Neural cell (in vitro differentiated cells): ENCODE results near the gene PTPRD. TPM values are rescaled to one million over a fixed set of nuclear protein-coding genes. Genes with fewer than 3 reads are reported as not detected.

ENCODE experiments used
- H2AFZ ChIP-seq: fragments of 200-600, 300-800 bp; sonication (generic), shearing (Covaris generic); 2 replicates; pipeline ENCODE4 v1.6.0; 2014; ENCODE audit warnings: low read depth, mild to moderate bottlenecking, antibody characterized with exemption, low read length, moderate library complexity
- H3F3A ChIP-seq: fragments of 200-600 bp; shearing (Covaris generic); 2 replicates; pipeline ENCODE4 v1.6.1; 2016; ENCODE audit warnings: mild to moderate bottlenecking, moderate library complexity, mixed read lengths, antibody characterized with exemption, low read length; ENCODE audit not compliant: insufficient read depth, poor library complexity, severe bottlenecking
- H3K27ac ChIP-seq: fragments of 200-600, 300-800 bp; sonication (generic), shearing (Covaris generic); 2 replicates; pipeline ENCODE4 v1.5.1; 2014; ENCODE audit warnings: mild to moderate bottlenecking, low read length, moderate library complexity
- H3K27me3 ChIP-seq: fragments of 300-800, 200-600 bp; sonication (generic), shearing (Covaris generic); 2 replicates; pipeline ENCODE4 v1.6.0; 2014; ENCODE audit warnings: mild to moderate bottlenecking, low read depth, low read length, moderate library complexity; ENCODE audit not compliant: insufficient read depth
- H3K36me3 ChIP-seq: fragments of 300-800, 200-600 bp; sonication (generic), shearing (Covaris generic); 2 replicates; pipeline ENCODE4 v1.5.1; 2014; ENCODE audit warnings: mild to moderate bottlenecking, antibody characterized with exemption, low read length, moderate library complexity; ENCODE audit not compliant: insufficient read depth
- H3K4me2 ChIP-seq: fragments of 300-800, 200-600 bp; sonication (generic), shearing (Covaris generic); 2 replicates; pipeline ENCODE4 v1.6.0; 2014; ENCODE audit warnings: mild to moderate bottlenecking, low read length
- H3K4me3 ChIP-seq: fragments of 300-800, 200-600 bp; sonication (generic), shearing (Covaris generic); 2 replicates; pipeline ENCODE4 v1.5.1; 2014; ENCODE audit warnings: mild to moderate bottlenecking, low read length, moderate library complexity
- H3K79me2 ChIP-seq: fragments of 200-600 bp; shearing (Covaris generic); replicated peaks from 2 replicates; pipeline ENCODE4 v1.6.0; 2014; ENCODE audit warnings: mild to moderate bottlenecking, low read length, moderate library complexity; ENCODE audit not compliant: insufficient read depth
- H3K9ac ChIP-seq: fragments of 300-800, 200-600 bp; sonication (generic), shearing (Covaris generic); 2 replicates; pipeline ENCODE4 v1.6.1; 2016; ENCODE audit warnings: mild to moderate bottlenecking, low read length, mixed read lengths
- H3K9me2 ChIP-seq: fragments of 200-600 bp; shearing (Covaris generic); 2 replicates; pipeline ENCODE4 v1.6.1; 2016; ENCODE audit warnings: mild to moderate bottlenecking, low read length, mixed read lengths; ENCODE audit not compliant: insufficient read depth
- H3K9me3 ChIP-seq: fragments of 200-600, 300-800 bp; sonication (generic), shearing (Covaris generic); 2 replicates; pipeline ENCODE4 v1.6.1; 2016; ENCODE audit warnings: mild to moderate bottlenecking, mixed run types, low read length, moderate library complexity, mixed read lengths
- H4K20me1 ChIP-seq: fragments of 200-600 bp; shearing (Covaris generic); 2 replicates; pipeline ENCODE4 v1.6.1; 2016; ENCODE audit warnings: mild to moderate bottlenecking, mixed run types; ENCODE audit not compliant: insufficient read depth
- EP300 ChIP-seq: fragments of 450-650 bp; conservative IDR thresholded peaks from 2 replicates; pipeline ENCODE4 v1.6.1; 2014; ENCODE audit warnings: antibody characterized with exemption, mild to moderate bottlenecking, moderate library complexity; ENCODE audit not compliant: poor library complexity, severe bottlenecking
- EZH2 ChIP-seq: fragments of 200-600, 300-800 bp; shearing (Covaris generic), sonication (generic); IDR thresholded peaks from 2 replicates; pipeline ENCODE4 v1.6.1; 2014; ENCODE audit warnings: antibody characterized with exemption, low read length, borderline replicate concordance, mild to moderate bottlenecking; ENCODE audit not compliant: insufficient read depth, poor library complexity, severe bottlenecking
- MXI1 ChIP-seq: fragments of 450-650 bp; conservative IDR thresholded peaks from 2 replicates; pipeline ENCODE4 v1.6.1; 2014; ENCODE audit warnings: antibody characterized with exemption, mild to moderate bottlenecking; ENCODE audit not compliant: poor library complexity, severe bottlenecking
- POLR2AphosphoS5 ChIP-seq: IDR thresholded peaks from 2 replicates; pipeline ENCODE4 v1.6.1; 2012
- RAD21 ChIP-seq: fragments of 450-650 bp; conservative IDR thresholded peaks from 2 replicates; pipeline ENCODE4 v1.6.1; 2014; ENCODE audit warnings: antibody characterized with exemption, mild to moderate bottlenecking, moderate library complexity
- SMC3 ChIP-seq: fragments of 450-650 bp; conservative IDR thresholded peaks from 2 replicates; pipeline ENCODE4 v1.6.1; 2014; ENCODE audit warnings: antibody characterized with exemption, mild to moderate bottlenecking, moderate library complexity; ENCODE audit not compliant: poor library complexity
- TAF1 ChIP-seq: IDR thresholded peaks from 2 replicates; pipeline ENCODE4 v1.6.1; 2012; ENCODE audit warnings: low read depth
- polyA plus RNA-seq: library from polyadenylated mRNA; depleted of rRNA; stranded (reverse); fragments of >200 nt; gene quantifications from 2 replicates; pipeline ENCODE4 v1.2.3, GENCODE V29; 2014
- TF ChIP-seq, protein P1 (sequence below): IDR thresholded peaks from 2 replicates; pipeline ENCODE4 v1.6.1; 2012; ENCODE audit warnings: borderline replicate concordance
- TF ChIP-seq, protein P2 (sequence below): fragments of 450-650 bp; IDR thresholded peaks from 2 replicates; pipeline ENCODE4 v1.5.1; 2014; ENCODE audit warnings: antibody characterized with exemption, mild to moderate bottlenecking, moderate library complexity; ENCODE audit not compliant: poor library complexity, severe bottlenecking

The PTPRD gene
- polyA plus RNA-seq, 1 donor from 2014 or later: 143 TPM

GRCh38 chr9:8766096-8766495 lies 1846.7 kb downstream of the PTPRD start:
- TF ChIP-seq MXI1 (no peak), TAF1 (no peak), EZH2 (no peak)
- TF ChIP-seq, protein P1, sequence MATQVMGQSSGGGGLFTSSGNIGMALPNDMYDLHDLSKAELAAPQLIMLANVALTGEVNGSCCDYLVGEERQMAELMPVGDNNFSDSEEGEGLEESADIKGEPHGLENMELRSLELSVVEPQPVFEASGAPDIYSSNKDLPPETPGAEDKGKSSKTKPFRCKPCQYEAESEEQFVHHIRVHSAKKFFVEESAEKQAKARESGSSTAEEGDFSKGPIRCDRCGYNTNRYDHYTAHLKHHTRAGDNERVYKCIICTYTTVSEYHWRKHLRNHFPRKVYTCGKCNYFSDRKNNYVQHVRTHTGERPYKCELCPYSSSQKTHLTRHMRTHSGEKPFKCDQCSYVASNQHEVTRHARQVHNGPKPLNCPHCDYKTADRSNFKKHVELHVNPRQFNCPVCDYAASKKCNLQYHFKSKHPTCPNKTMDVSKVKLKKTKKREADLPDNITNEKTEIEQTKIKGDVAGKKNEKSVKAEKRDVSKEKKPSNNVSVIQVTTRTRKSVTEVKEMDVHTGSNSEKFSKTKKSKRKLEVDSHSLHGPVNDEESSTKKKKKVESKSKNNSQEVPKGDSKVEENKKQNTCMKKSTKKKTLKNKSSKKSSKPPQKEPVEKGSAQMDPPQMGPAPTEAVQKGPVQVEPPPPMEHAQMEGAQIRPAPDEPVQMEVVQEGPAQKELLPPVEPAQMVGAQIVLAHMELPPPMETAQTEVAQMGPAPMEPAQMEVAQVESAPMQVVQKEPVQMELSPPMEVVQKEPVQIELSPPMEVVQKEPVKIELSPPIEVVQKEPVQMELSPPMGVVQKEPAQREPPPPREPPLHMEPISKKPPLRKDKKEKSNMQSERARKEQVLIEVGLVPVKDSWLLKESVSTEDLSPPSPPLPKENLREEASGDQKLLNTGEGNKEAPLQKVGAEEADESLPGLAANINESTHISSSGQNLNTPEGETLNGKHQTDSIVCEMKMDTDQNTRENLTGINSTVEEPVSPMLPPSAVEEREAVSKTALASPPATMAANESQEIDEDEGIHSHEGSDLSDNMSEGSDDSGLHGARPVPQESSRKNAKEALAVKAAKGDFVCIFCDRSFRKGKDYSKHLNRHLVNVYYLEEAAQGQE: no peak
- TF ChIP-seq, protein P2, sequence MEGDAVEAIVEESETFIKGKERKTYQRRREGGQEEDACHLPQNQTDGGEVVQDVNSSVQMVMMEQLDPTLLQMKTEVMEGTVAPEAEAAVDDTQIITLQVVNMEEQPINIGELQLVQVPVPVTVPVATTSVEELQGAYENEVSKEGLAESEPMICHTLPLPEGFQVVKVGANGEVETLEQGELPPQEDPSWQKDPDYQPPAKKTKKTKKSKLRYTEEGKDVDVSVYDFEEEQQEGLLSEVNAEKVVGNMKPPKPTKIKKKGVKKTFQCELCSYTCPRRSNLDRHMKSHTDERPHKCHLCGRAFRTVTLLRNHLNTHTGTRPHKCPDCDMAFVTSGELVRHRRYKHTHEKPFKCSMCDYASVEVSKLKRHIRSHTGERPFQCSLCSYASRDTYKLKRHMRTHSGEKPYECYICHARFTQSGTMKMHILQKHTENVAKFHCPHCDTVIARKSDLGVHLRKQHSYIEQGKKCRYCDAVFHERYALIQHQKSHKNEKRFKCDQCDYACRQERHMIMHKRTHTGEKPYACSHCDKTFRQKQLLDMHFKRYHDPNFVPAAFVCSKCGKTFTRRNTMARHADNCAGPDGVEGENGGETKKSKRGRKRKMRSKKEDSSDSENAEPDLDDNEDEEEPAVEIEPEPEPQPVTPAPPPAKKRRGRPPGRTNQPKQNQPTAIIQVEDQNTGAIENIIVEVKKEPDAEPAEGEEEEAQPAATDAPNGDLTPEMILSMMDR: no peak
- Histone ChIP-seq H3K9ac (no peak overlapping the region), H3K27ac (no peak overlapping the region), H3K9me2 (no peaks in the 10 kb centered on the region), H3K4me3 (no peak overlapping the region), H2AFZ (no peak overlapping the region), H3F3A (no peaks in the 10 kb centered on the region), H3K36me3 (no peaks in the 10 kb centered on the region), H3K79me2 (peaks cover 6% of the 10 kb centered on the region), H4K20me1 (no peaks in the 10 kb centered on the region), H3K27me3 (no peaks in the 10 kb centered on the region), H3K9me3 (no peaks in the 10 kb centered on the region), H3K4me2 (no peak overlapping the region)

- H3K27ac ChIP-seq: no peak overlapping the region
- no peaks in the 10 kb centered on the region for H3K9me3 ChIP-seq
- H3K9me2 ChIP-seq: no peaks in the 10 kb centered on the region
- no peaks in the 10 kb centered on the region for H3K36me3 ChIP-seq
- no peak overlapping the region for H3K4me2 ChIP-seq
- no peaks in the 10 kb centered on the region for H3K27me3 ChIP-seq
- no peaks in the 10 kb centered on the region for H3F3A ChIP-seq
- no peak overlapping the region for H2AFZ ChIP-seq
- no peak overlapping the region for H3K4me3 ChIP-seq
- H3K9ac ChIP-seq: no peak overlapping the region
- TF ChIP-seq, protein P1: no peak
- TF ChIP-seq RAD21 (no peak), MXI1 (no peak), POLR2AphosphoS5 (no peak), EZH2 (no peak), EP300 (no peak), TAF1 (no peak), SMC3 (no peak)
- TF ChIP-seq, protein P2: no peak
- H3K79me2 ChIP-seq: peaks cover 5% of the 10 kb centered on the region
- H4K20me1 ChIP-seq: no peaks in the 10 kb centered on the region
Observed at GRCh38 chr9:8764051-8764450, 1848.8 kb downstream of the PTPRD start.
